Keratinocyte (primary cell): ENCODE results near the gene NCKAP5. TPM values are rescaled to one million over a fixed set of nuclear protein-coding genes. Genes with fewer than 3 reads are reported as not detected.

ENCODE experiments used
- DNase-seq: peaks from one replicate; pipeline ENCODE4 v3.0.0-alpha.2; 2011; ENCODE audit warnings: low read depth, missing footprints, low spot score
- FAIRE-seq: peaks from 2 replicates; lab custom pipeline; 2011; peaks lifted over from hg19 to GRCh38; lab: Jason Lieb, UNC
- H2AFZ ChIP-seq: 2 replicates; pipeline ENCODE4 v1.6.0; 2012; ENCODE audit warnings: low read length, control low read depth, inconsistent platforms; ENCODE audit not compliant: control insufficient read depth
- H3K27ac ChIP-seq: 2 replicates; pipeline ENCODE4 v1.5.1; 2011; ENCODE audit warnings: low read length; ENCODE audit not compliant: control insufficient read depth, insufficient read depth
- H3K27me3 ChIP-seq: 3 replicates; pipeline ENCODE4 v1.6.0; 2011; ENCODE audit warnings: low read length; ENCODE audit not compliant: control insufficient read depth, insufficient read depth; ENCODE audit errors: extremely low read depth
- H3K36me3 ChIP-seq, 2 experiments: 2 replicates in 1 of 2; 3 replicates in 1 of 2; pipeline ENCODE4 v1.5.1; 2011; ENCODE audit warnings: low read length in 2 of 2, mild to moderate bottlenecking in 1 of 2; ENCODE audit not compliant: control insufficient read depth in 2 of 2, insufficient read depth in 2 of 2; ENCODE audit errors: extremely low read depth in 1 of 2
- H3K4me1 ChIP-seq: 3 replicates; pipeline ENCODE4 v1.5.1; 2011; ENCODE audit warnings: low read length; ENCODE audit not compliant: control insufficient read depth, insufficient read depth; ENCODE audit errors: extremely low read depth
- H3K4me2 ChIP-seq: 3 replicates; pipeline ENCODE4 v1.6.0; 2011; ENCODE audit warnings: low read depth, low read length; ENCODE audit not compliant: control insufficient read depth, insufficient read depth; ENCODE audit errors: extremely low read depth
- H3K4me3 ChIP-seq, 3 experiments: fragments of 200-600 bp in 1 of 3; sonication (generic) in 1 of 3; 2 replicates in 2 of 3; 3 replicates in 1 of 3; pipeline ENCODE4 v1.5.1; 2011 to 2016; ENCODE audit warnings: low read length in 3 of 3, mild to moderate bottlenecking in 3 of 3, control low read depth in 2 of 3, inconsistent platforms in 1 of 3, low read depth in 1 of 3, mixed read lengths in 1 of 3, mixed run types in 1 of 3, moderate library complexity in 1 of 3; ENCODE audit not compliant: control insufficient read depth in 2 of 3, insufficient read depth in 2 of 3; ENCODE audit errors: extremely low read depth in 1 of 3
- H3K79me2 ChIP-seq: 2 replicates; pipeline ENCODE4 v1.6.0; 2012; ENCODE audit warnings: low read length; ENCODE audit not compliant: control insufficient read depth, insufficient read depth
- H3K9ac ChIP-seq: 3 replicates; pipeline ENCODE4 v1.6.0; 2011; ENCODE audit warnings: low read length; ENCODE audit not compliant: control insufficient read depth, insufficient read depth; ENCODE audit errors: extremely low read depth
- H3K9me1 ChIP-seq: 3 replicates; pipeline ENCODE4 v1.6.0; 2011; ENCODE audit warnings: low read length; ENCODE audit not compliant: control insufficient read depth, insufficient read depth; ENCODE audit errors: extremely low read depth
- H3K9me3 ChIP-seq: 2 replicates; pipeline ENCODE4 v1.5.1; 2012; ENCODE audit warnings: low read depth, low read length; ENCODE audit not compliant: control insufficient read depth
- H4K20me1 ChIP-seq: 3 replicates; pipeline ENCODE4 v1.6.0; 2011; ENCODE audit warnings: low read length; ENCODE audit not compliant: control insufficient read depth, insufficient read depth; ENCODE audit errors: extremely low read depth
- EZH2 ChIP-seq: IDR thresholded peaks from one replicate; pipeline ENCODE4 v1.6.1; 2012; ENCODE audit warnings: inconsistent platforms, mild to moderate bottlenecking, low read length, moderate library complexity
- dilution Hi-C: fragments of 300-500 bp; cut with MboI; formaldehyde crosslinking; loops from one replicate; pipeline ENCODE4 v1.7.0; 2020; ENCODE audit warnings: low sequenced_read_pairs; ENCODE audit not compliant: extremely low pct_ligation_motif_present
- polyA plus RNA-seq, 5 experiments: library from polyadenylated mRNA; depleted of rRNA in 3 of 5; stranded (reverse) in 3 of 5; stranded (forward) in 1 of 5; unstranded in 1 of 5; fragments of >200 nt; gene quantifications; 1 replicate in 1 of 5; 2 replicates in 3 of 5; 3 replicates in 1 of 5; pipeline versions ENCODE4 v1.2.1 to v1.2.3, GENCODE V29; 2011 to 2012; ENCODE audit warnings: missing spikeins in 2 of 5, low read depth in 1 of 5, low replicate concordance in 1 of 5
- TF ChIP-seq, protein P1 (sequence below), 3 experiments: IDR thresholded peaks in 1 of 3; conservative IDR thresholded peaks in 1 of 3; optimal IDR thresholded peaks in 1 of 3; 2 replicates in 2 of 3; 3 replicates in 1 of 3; pipeline versions ENCODE3 to v1.5.1; 2011; ENCODE audit warnings: low read length in 3 of 3, mild to moderate bottlenecking in 3 of 3, moderate library complexity in 2 of 3, control low read depth in 1 of 3, inconsistent platforms in 1 of 3; ENCODE audit not compliant: insufficient read depth in 2 of 3; ENCODE audit errors: extremely low read depth in 1 of 3

NCKAP5 gene
- polyA plus RNA-seq, 1 donor (not counting 4 experiments of a cell fraction or from before 2014, with no cell fraction given) = 3.6 TPM

GRCh38 chr2:133264989-133265401 lies 303.3 kb downstream of the NCKAP5 start:
- Histone ChIP-seq H4K20me1 (no peaks in the 10 kb centered on the region), H2AFZ (no peak overlapping the region), H3K4me2 (no peak overlapping the region), H3K9me1 (no peaks in the 10 kb centered on the region), H3K9me3 (no peaks in the 10 kb centered on the region), H3K9ac (no peak overlapping the region), H3K79me2 (no peaks in the 10 kb centered on the region), H3K4me3 (no peak overlapping the region), H3K27me3 (no peaks in the 10 kb centered on the region), H3K36me3 (no peaks in the 10 kb centered on the region), H3K4me1 (peaks cover 2% of the 10 kb centered on the region), H3K27ac (no peak overlapping the region)
- FAIRE-seq (no peak), DNase-seq (no peak)
- TF ChIP-seq, protein P1, sequence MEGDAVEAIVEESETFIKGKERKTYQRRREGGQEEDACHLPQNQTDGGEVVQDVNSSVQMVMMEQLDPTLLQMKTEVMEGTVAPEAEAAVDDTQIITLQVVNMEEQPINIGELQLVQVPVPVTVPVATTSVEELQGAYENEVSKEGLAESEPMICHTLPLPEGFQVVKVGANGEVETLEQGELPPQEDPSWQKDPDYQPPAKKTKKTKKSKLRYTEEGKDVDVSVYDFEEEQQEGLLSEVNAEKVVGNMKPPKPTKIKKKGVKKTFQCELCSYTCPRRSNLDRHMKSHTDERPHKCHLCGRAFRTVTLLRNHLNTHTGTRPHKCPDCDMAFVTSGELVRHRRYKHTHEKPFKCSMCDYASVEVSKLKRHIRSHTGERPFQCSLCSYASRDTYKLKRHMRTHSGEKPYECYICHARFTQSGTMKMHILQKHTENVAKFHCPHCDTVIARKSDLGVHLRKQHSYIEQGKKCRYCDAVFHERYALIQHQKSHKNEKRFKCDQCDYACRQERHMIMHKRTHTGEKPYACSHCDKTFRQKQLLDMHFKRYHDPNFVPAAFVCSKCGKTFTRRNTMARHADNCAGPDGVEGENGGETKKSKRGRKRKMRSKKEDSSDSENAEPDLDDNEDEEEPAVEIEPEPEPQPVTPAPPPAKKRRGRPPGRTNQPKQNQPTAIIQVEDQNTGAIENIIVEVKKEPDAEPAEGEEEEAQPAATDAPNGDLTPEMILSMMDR (optimal IDR thresholded peaks at IDR 0.05 in 1 of 3, IDR thresholded peaks at IDR 0.05 in 1 of 3, conservative IDR thresholded peaks at IDR 0.05 in 1 of 3; ENCODE audit: extremely low read depth in 1 of 3, insufficient read depth in 2 of 3, low read length in 3 of 3) = no peak
- TF ChIP-seq EZH2 = no peak
- dilution Hi-C loops = no loop called here

GRCh38 chr2:133262893-133263292 lies 305.4 kb downstream of the NCKAP5 start:
- no peak overlapping the region for H2AFZ ChIP-seq
- no peak for DNase-seq
- H3K9me3 ChIP-seq = no peaks in the 10 kb centered on the region
- no peak for FAIRE-seq
- dilution Hi-C loops = no loop called here
- peaks cover 2% of the 10 kb centered on the region for H3K4me1 ChIP-seq
- no peaks in the 10 kb centered on the region for H3K79me2 ChIP-seq
- TF ChIP-seq EZH2 = no peak
- TF ChIP-seq, protein P1 (optimal IDR thresholded peaks at IDR 0.05 in 1 of 3, IDR thresholded peaks at IDR 0.05 in 1 of 3, conservative IDR thresholded peaks at IDR 0.05 in 1 of 3; ENCODE audit: extremely low read depth in 1 of 3, insufficient read depth in 2 of 3, low read length in 3 of 3) = peak in 2 of 3 experiments; percentile 21 to 57
- H3K9ac ChIP-seq = no peak overlapping the region
- no peak overlapping the region for H3K27ac ChIP-seq
- H3K36me3 ChIP-seq = no peaks in the 10 kb centered on the region
- no peaks in the 10 kb centered on the region for H3K27me3 ChIP-seq
- H3K4me3 ChIP-seq = no peak overlapping the region
- no peaks in the 10 kb centered on the region for H3K9me1 ChIP-seq
- H4K20me1 ChIP-seq = no peaks in the 10 kb centered on the region
- H3K4me2 ChIP-seq = no peak overlapping the region
